AG10803 (cell line): Measurements from ENCODE around the gene KRT37.

Experiments
- DNase-seq: peaks from one replicate; pipeline ENCODE4 v3.0.0; 2010; ENCODE audit warnings: low read depth
- H3K4me3 ChIP-seq: 2 replicates; pipeline ENCODE4 v1.5.1; 2011; ENCODE audit warnings: mild to moderate bottlenecking, low read length, control low read depth
- TF ChIP-seq, protein P1 (sequence below): conservative IDR thresholded peaks from 2 replicates; pipeline ENCODE4 v1.5.1; 2011; ENCODE audit warnings: mild to moderate bottlenecking, low read length, control low read depth, inconsistent platforms

Gene KRT37

DNA sequence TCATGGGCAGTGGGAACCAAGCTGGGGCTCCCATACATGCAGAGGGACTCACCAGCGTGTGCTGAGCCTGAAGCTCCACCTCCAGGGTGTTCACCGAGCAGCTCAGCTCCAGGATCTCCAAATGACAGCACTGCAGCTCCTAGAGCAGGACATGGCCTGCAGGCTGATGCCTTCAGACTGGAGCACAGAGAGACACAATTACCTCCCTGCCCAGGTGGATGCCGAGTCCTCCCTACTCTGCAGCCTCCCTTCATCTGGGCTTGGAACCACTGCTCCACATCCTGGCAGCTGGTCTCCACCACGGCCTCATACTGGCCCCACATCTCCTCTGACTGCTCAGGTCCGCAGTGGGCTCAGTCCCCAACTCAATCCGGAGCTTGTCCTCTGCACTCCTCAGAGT lies 24.6 kb upstream of the KRT37 start:
- no peak overlapping the region for H3K4me3 ChIP-seq
- no peak for DNase-seq
- TF ChIP-seq, protein P1, sequence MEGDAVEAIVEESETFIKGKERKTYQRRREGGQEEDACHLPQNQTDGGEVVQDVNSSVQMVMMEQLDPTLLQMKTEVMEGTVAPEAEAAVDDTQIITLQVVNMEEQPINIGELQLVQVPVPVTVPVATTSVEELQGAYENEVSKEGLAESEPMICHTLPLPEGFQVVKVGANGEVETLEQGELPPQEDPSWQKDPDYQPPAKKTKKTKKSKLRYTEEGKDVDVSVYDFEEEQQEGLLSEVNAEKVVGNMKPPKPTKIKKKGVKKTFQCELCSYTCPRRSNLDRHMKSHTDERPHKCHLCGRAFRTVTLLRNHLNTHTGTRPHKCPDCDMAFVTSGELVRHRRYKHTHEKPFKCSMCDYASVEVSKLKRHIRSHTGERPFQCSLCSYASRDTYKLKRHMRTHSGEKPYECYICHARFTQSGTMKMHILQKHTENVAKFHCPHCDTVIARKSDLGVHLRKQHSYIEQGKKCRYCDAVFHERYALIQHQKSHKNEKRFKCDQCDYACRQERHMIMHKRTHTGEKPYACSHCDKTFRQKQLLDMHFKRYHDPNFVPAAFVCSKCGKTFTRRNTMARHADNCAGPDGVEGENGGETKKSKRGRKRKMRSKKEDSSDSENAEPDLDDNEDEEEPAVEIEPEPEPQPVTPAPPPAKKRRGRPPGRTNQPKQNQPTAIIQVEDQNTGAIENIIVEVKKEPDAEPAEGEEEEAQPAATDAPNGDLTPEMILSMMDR: no peak

DNA sequence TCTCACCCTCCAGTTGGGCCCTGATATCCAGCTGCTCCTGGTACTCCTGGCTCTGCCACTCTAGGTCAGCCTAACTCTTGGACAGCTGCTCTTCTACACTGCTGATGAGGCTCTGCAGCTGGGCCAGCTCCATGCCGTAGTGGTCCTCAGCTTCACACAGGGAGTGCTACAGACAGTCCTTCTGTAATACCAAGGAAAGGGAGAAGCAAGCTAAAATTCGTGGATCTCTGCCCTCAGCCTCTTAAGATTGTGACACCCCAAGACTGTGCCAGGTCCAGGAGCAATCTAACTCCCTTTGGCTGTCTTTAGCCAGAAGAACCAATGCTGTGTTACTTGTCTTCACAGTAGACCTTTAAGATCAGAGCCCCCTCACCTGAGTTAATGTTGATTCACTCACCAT lies 24.1 kb upstream of the KRT37 start:
- DNase-seq: no peak
- H3K4me3 ChIP-seq: no peak overlapping the region
- TF ChIP-seq, protein P1: no peak

DNA sequence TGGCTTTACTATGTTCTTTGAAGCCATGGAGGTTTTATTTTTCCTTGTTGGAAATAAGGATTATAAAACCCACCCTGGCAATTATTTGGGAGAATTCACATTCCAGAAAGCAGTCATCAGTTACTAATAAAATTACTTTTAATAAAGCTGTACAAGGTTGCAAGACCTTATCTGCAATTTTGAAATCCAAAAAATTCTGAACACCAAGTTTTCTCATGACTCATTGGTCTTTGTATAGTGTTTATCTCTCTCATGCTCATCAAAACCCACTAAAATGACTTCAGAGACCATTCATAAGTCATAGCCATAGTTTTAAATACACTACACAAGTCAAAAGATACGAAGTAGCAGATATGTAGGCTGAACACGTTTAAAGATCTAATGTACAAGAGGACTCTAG lies 22.4 kb upstream of the KRT37 start:
- DNase-seq: peak; percentile 46
- H3K4me3 ChIP-seq: no peak overlapping the region
- TF ChIP-seq, protein P1: no peak

DNA sequence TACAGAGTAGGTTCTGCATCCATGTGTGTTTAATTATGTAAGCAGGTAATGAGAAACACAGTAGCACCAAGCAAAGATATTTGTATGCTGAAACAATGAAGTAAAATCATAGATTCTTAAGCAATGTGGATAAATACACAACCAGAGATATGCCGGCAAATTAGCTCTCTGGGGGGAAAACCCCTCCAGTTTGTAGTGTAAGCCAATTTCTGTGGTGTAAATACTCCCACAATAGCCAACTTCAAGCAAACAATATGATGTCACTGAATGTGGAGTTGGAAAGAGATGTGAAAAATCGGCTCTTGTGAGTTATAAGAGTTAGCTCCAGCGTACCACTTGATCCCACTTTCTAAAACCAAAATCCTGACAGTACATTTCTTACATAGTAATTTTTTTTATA lies 20.3 kb upstream of the KRT37 start:
- TF ChIP-seq, protein P1: no peak
- H3K4me3 ChIP-seq: no peak overlapping the region
- no peak for DNase-seq

DNA sequence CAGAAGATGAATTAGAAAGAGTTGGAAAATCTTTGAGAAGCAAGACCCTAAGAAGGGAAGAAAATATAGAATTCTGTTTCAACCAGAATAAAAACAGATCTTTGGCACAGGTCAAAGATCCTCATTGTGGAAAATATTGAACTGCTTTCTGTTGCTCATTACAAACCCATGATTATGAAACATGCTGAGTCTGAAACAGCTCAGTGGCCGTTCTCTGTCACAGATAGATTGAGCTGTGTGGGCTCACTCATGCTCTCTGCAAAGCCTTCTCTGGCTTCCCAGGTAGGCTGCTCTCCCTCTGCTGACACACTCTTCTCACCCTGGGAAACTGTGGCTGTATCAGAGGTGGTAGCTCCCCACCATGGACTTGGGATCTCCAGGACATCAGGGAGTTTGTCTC lies 19.8 kb upstream of the KRT37 start:
- no peak overlapping the region for H3K4me3 ChIP-seq
- TF ChIP-seq, protein P1: no peak
- DNase-seq: peak; percentile 46

DNA sequence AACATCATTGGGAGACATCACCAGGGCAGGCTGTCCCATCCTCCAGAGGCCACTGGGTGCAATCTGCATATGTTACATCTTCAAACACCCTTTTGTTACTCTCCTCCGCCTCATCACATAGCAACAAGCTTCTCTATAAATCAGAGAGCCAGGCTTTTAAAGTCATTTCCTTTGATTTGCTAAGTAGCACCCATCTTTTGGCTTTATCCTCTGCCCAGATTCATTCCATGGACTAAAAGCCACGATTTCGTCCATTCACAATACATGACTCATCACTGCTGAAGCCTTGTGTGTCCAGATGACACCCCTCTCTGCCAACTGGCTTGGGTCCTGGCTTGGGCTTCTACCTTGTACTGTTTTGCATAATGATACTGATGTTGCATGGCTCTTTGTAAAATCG lies 18.4 kb upstream of the KRT37 start:
- TF ChIP-seq, protein P1: no peak
- no peak overlapping the region for H3K4me3 ChIP-seq
- peak; percentile 96 for DNase-seq

DNA sequence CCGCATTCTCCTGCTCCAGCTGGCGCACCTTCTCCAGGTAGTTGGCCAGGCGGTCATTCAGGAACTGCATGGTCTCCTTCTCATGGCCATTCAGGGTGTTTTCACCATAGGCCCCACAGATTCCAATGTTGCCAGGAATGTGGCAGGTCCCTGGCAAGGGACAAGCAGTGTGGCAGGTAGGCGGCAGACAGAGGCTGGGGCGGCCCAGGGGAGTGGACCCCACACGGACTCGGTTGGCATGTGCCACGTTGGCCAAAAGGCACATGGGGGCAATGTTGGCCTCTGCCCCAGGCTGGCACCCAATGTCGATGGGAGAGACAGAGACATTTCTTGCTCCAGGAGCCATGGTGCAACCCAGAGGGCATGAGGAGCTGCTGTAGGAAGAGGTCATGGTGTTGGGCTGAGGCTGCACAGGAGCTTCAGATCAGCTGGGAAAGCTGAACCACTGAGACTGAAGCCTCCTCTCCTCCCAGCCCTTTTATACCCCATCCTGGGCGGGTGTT lies 16.2 kb upstream of the KRT37 start, which contains the start of gene KRT38:
Gene KRT38 (minus strand): TSS at position 453 of the 503 bp plus-strand sequence. CDS start 62 bp downstream, at position 391.
- H3K4me3 ChIP-seq: no peak within 1 kb of the TSS
- no peak for DNase-seq
- TF ChIP-seq, protein P1: no peak
